ENCODE results near the gene OXER1.

- TF ChIP-seq UBTF (CRISPR knock-in tag; IDR thresholded peaks at IDR 0.05), result no peak
- no peak for TF ChIP-seq FOXO1 (CRISPR knock-in tag; IDR thresholded peaks at IDR 0.05)
- no peak for TF ChIP-seq ZNF431 (CRISPR knock-in tag; IDR thresholded peaks at IDR 0.05; ENCODE audit: borderline replicate concordance, low read depth)
- no peak for TF ChIP-seq ZNF138 (CRISPR knock-in tag; IDR thresholded peaks at IDR 0.05; ENCODE audit: low read depth)
- no peak for TF ChIP-seq SMARCC2 (IDR thresholded peaks at IDR 0.05)
- no peak for TF ChIP-seq POLR2AphosphoS5 (IDR thresholded peaks at IDR 0.05; ENCODE audit: low read depth, low read length)
- TF ChIP-seq ZNF549 (CRISPR knock-in tag; IDR thresholded peaks at IDR 0.05), result no peak
- no peak for TF ChIP-seq CTCF (CRISPR knock-in tag; IDR thresholded peaks at IDR 0.05)
- TF ChIP-seq CEBPB (IDR thresholded peaks at IDR 0.05; ENCODE audit: borderline replicate concordance, low read depth, low read length), result no peak
- no peak for TF ChIP-seq ZNF580 (CRISPR knock-in tag; IDR thresholded peaks at IDR 0.05; ENCODE audit: borderline replicate concordance, low read depth)
- TF ChIP-seq ZBTB1 (CRISPR knock-in tag; IDR thresholded peaks at IDR 0.05; ENCODE audit: borderline replicate concordance), result no peak
- no peak for TF ChIP-seq KAT2B (IDR thresholded peaks at IDR 0.05; ENCODE audit: borderline replicate concordance, low read depth, low read length)
- no peak for TF ChIP-seq CREB1 (IDR thresholded peaks at IDR 0.05)
- TF ChIP-seq CREB1 (CRISPR knock-in tag; IDR thresholded peaks at IDR 0.05), result no peak
Measured at GRCh38 chr2:42771546-42772153, 7.7 kb upstream of the OXER1 start.
